Endothelial cell of umbilical vein (primary cell): ENCODE data around the gene SLC39A11. TPM values are rescaled to one million over a fixed set of nuclear protein-coding genes. Genes with fewer than 3 reads are reported as not detected.

ENCODE experiments used
- BruUV-seq: library from RNA; stranded (reverse); fragments of 400-500 nt; replicated peaks from 2 replicates; lab custom pipeline; 2021; lab: Mats Ljungman, UMichigan
- CTCF ChIA-PET: fragments of 300-600, 350-600 bp; sonication (Branson Sonifier 250); formaldehyde crosslinking; loops from one replicate; lab custom pipeline; 2021; ENCODE audit warnings: antibody characterized with exemption, inconsistent platforms; lab: Charles Lee
- POLR2A ChIA-PET: fragments of 300-600, 350-600 bp; sonication (Branson Sonifier 250); formaldehyde crosslinking; loops from one replicate; lab custom pipeline; 2021; ENCODE audit warnings: antibody characterized with exemption, inconsistent platforms; lab: Charles Lee
- DNase-seq: peaks from one replicate; pipeline ENCODE4 v3.0.0-alpha.2; 2011; ENCODE audit warnings: low read depth, low spot score
- FAIRE-seq: peaks from 2 replicates; lab custom pipeline; 2011; peaks lifted over from hg19 to GRCh38; lab: Jason Lieb, UNC
- H2AFZ ChIP-seq: 2 replicates; pipeline ENCODE4 v1.6.0; 2012; ENCODE audit warnings: low read depth, low read length, control low read depth, inconsistent platforms
- H3K27ac ChIP-seq: 2 replicates; pipeline ENCODE4 v1.5.1; 2011; ENCODE audit warnings: low read depth, mild to moderate bottlenecking, control low read depth, low read length, moderate library complexity; ENCODE audit not compliant: insufficient read depth
- H3K27me3 ChIP-seq, 2 experiments: 2 replicates each; pipeline versions ENCODE4 v1.6.0 to v1.6.1; 2011; ENCODE audit warnings: low read length in 2 of 2, mixed read lengths in 1 of 2; ENCODE audit not compliant: control insufficient read depth in 2 of 2, insufficient read depth in 2 of 2
- H3K36me3 ChIP-seq, 2 experiments: 2 replicates in 1 of 2; 3 replicates in 1 of 2; pipeline ENCODE4 v1.5.1; 2011; ENCODE audit warnings: low read length in 2 of 2, mild to moderate bottlenecking in 1 of 2, moderate library complexity in 1 of 2; ENCODE audit not compliant: control insufficient read depth in 2 of 2, insufficient read depth in 2 of 2; ENCODE audit errors: extremely low read depth in 1 of 2
- H3K4me1 ChIP-seq: 3 replicates; pipeline ENCODE4 v1.5.1; 2011; ENCODE audit warnings: mild to moderate bottlenecking, low read length; ENCODE audit not compliant: control insufficient read depth, insufficient read depth; ENCODE audit errors: extremely low read depth
- H3K4me2 ChIP-seq: 2 replicates; pipeline ENCODE4 v1.6.1; 2011; ENCODE audit warnings: low read length, control low read depth, mixed read lengths; ENCODE audit not compliant: insufficient read depth
- H3K4me3 ChIP-seq, 3 experiments: fragments of 200-600 bp in 1 of 3; sonication (generic), shearing (Covaris generic) in 1 of 3; replicated peaks in 1 of 3; 2 replicates each; pipeline ENCODE4 v1.5.1; 2011 to 2016; ENCODE audit warnings: control low read depth in 3 of 3, low read length in 3 of 3, mild to moderate bottlenecking in 2 of 3, inconsistent platforms in 1 of 3, low read depth in 1 of 3, moderate library complexity in 1 of 3; ENCODE audit not compliant: insufficient read depth in 1 of 3
- H3K79me2 ChIP-seq: 2 replicates; pipeline ENCODE4 v1.6.0; 2012; ENCODE audit warnings: low read length, inconsistent platforms; ENCODE audit not compliant: control insufficient read depth, insufficient read depth
- H3K9ac ChIP-seq: replicated peaks from 2 replicates; pipeline ENCODE3; 2011; ENCODE audit warnings: low read length, control low read depth; ENCODE audit not compliant: insufficient read depth; ENCODE audit errors: extremely low read depth
- H3K9me1 ChIP-seq: replicated peaks from 3 replicates; pipeline ENCODE4 v1.6.0; 2011; ENCODE audit warnings: mild to moderate bottlenecking, low read length; ENCODE audit not compliant: control insufficient read depth, insufficient read depth; ENCODE audit errors: extremely low read depth
- H3K9me3 ChIP-seq: replicated peaks from 2 replicates; pipeline ENCODE4 v1.5.1; 2012; ENCODE audit warnings: low read length, inconsistent platforms; ENCODE audit not compliant: control insufficient read depth, insufficient read depth
- H4K20me1 ChIP-seq: replicated peaks from 2 replicates; pipeline ENCODE3; 2011; ENCODE audit warnings: mild to moderate bottlenecking, low read length; ENCODE audit not compliant: control insufficient read depth, insufficient read depth; ENCODE audit errors: extremely low read depth
- EZH2 ChIP-seq: IDR thresholded peaks from 2 replicates; pipeline ENCODE4 v1.6.1; 2012; ENCODE audit warnings: borderline replicate concordance, low read depth, mild to moderate bottlenecking, moderate library complexity, low read length, inconsistent platforms; ENCODE audit not compliant: severe bottlenecking
- FOS ChIP-seq: IDR thresholded peaks from 2 replicates; pipeline ENCODE4 v1.6.1; 2011; ENCODE audit warnings: mild to moderate bottlenecking, low read length, moderate library complexity, borderline replicate concordance; ENCODE audit not compliant: insufficient read depth
- GATA2 ChIP-seq: IDR thresholded peaks from 2 replicates; pipeline ENCODE4 v1.7.0; 2011; ENCODE audit warnings: low read depth, mild to moderate bottlenecking, moderate library complexity, mixed read lengths, low read length; ENCODE audit not compliant: insufficient read length, insufficient read depth
- JUN ChIP-seq: IDR thresholded peaks from 2 replicates; pipeline ENCODE4 v1.6.1; 2011; ENCODE audit warnings: borderline replicate concordance, low read depth; ENCODE audit not compliant: insufficient read length, insufficient read depth
- MYC ChIP-seq: IDR thresholded peaks from one replicate; pipeline ENCODE4 v1.6.1; 2011; ENCODE audit warnings: mild to moderate bottlenecking, low read depth, low read length
- POLR2A ChIP-seq: IDR thresholded peaks from 2 replicates; pipeline ENCODE4 v1.6.1; 2012; ENCODE audit warnings: low read depth, mild to moderate bottlenecking, control low read depth, low read length
- POLR2AphosphoS5 ChIP-seq: IDR thresholded peaks from 2 replicates; pipeline ENCODE4 v1.6.1; 2012; ENCODE audit warnings: low read depth, mild to moderate bottlenecking, control low read depth, low read length, moderate library complexity; ENCODE audit not compliant: insufficient read depth
- dilution Hi-C: fragments of 300-500 bp; cut with MboI; formaldehyde crosslinking; loops from one replicate; pipeline ENCODE4 v1.15.0; 2019; ENCODE audit warnings: low sequenced_read_pairs; ENCODE audit not compliant: extremely low pct_ligation_motif_present
- intact Hi-C: fragments of 100-400 bp; cut with micrococcal nuclease; formaldehyde crosslinking; loops from one replicate; pipeline ENCODE4 v1.10.0; 2022
- polyA plus RNA-seq, 4 experiments: library from polyadenylated mRNA; depleted of rRNA in 3 of 4; stranded (reverse) in 3 of 4; unstranded in 1 of 4; fragments of >200 nt; gene quantifications; 2 replicates each; pipeline versions ENCODE4 v1.2.1 to v1.2.3, GENCODE V29; 2011 to 2012; ENCODE audit warnings: missing spikeins in 1 of 4
- total RNA-seq: library from RNA; stranded (reverse); gene quantifications from 2 replicates; pipeline ENCODE4 v1.2.3, GENCODE V29; 2021
- TF ChIP-seq, protein P1 (sequence below): IDR thresholded peaks from 2 replicates; pipeline ENCODE4 v1.6.1; 2011; ENCODE audit not compliant: insufficient read depth, insufficient read length
- TF ChIP-seq, protein P2 (sequence below), 2 donors: IDR thresholded peaks; 1 replicate in 1 of 2; 2 replicates in 1 of 2; pipeline ENCODE4 v1.5.1; 2011; ENCODE audit warnings: low read length in 2 of 2, mild to moderate bottlenecking in 2 of 2, moderate library complexity in 2 of 2, control low read depth in 1 of 2, inconsistent platforms in 1 of 2, low read depth in 1 of 2; ENCODE audit not compliant: insufficient read depth in 1 of 2; ENCODE audit errors: extremely low read depth in 1 of 2

The SLC39A11 gene
- total and polyA plus RNA-seq, 2 donors (not counting 3 experiments of a cell fraction or from before 2014, with no cell fraction given), result 8.1 to 11.9 TPM

DNA sequence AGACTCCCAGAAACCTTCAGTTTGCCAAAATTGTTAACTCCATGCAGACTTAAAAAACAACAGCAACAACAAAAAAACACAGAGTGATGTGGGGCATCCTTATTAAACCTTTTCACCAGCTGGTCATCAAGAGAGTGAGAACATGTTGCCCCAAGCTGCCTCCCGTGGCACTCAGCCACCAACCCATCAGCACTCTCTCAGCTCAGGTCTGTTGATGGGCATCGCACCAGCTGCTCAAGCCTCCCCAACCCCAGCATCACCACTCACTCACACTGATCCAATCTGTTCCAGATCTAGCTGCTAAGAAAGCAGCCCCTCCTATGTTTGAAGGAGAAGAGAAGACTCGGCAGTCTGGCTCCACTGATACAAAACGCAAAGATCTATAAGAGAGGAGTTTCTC is 46.8 kb downstream of the SLC39A11 start:
- Histone ChIP-seq H3K27ac (no peak overlapping the region), H2AFZ (no peak overlapping the region), H3K9me1 (no peaks in the 10 kb centered on the region), H3K4me3 (no peak overlapping the region), H4K20me1 (no peaks in the 10 kb centered on the region), H3K9ac (no peak overlapping the region), H3K4me2 (no peak overlapping the region), H3K79me2 (no peaks in the 10 kb centered on the region), H3K27me3 (no peaks in the 10 kb centered on the region), H3K9me3 (no peaks in the 10 kb centered on the region), H3K36me3 (no peaks in the 10 kb centered on the region), H3K4me1 (no peaks in the 10 kb centered on the region)
- DNase-seq, result no peak
- POLR2A ChIA-PET, result interaction anchor here (0.6 kb wide), 1 partner anchor 118 kb away, joined by 3 read pairs; no protein-coding TSS in a partner anchor
- intact Hi-C loops (no loop called here), dilution Hi-C loops (no loop called here)
- BruUV-seq, result no TSS peak
- CTCF ChIA-PET, result interaction anchor here (0.7 to 1.0 kb wide), 2 partner anchors 60 to 989 kb away, joined by 3 read pairs; no protein-coding TSS in a partner anchor
- no peak for TF ChIP-seq EZH2
- TF ChIP-seq, protein P1, sequence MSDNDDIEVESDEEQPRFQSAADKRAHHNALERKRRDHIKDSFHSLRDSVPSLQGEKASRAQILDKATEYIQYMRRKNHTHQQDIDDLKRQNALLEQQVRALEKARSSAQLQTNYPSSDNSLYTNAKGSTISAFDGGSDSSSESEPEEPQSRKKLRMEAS, result no peak
- no peak for TF ChIP-seq MYC
- TF ChIP-seq JUN, result no peak
- no peak for TF ChIP-seq POLR2AphosphoS5
- no peak for TF ChIP-seq POLR2A
- TF ChIP-seq, protein P2, sequence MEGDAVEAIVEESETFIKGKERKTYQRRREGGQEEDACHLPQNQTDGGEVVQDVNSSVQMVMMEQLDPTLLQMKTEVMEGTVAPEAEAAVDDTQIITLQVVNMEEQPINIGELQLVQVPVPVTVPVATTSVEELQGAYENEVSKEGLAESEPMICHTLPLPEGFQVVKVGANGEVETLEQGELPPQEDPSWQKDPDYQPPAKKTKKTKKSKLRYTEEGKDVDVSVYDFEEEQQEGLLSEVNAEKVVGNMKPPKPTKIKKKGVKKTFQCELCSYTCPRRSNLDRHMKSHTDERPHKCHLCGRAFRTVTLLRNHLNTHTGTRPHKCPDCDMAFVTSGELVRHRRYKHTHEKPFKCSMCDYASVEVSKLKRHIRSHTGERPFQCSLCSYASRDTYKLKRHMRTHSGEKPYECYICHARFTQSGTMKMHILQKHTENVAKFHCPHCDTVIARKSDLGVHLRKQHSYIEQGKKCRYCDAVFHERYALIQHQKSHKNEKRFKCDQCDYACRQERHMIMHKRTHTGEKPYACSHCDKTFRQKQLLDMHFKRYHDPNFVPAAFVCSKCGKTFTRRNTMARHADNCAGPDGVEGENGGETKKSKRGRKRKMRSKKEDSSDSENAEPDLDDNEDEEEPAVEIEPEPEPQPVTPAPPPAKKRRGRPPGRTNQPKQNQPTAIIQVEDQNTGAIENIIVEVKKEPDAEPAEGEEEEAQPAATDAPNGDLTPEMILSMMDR (IDR thresholded peaks at IDR 0.05; ENCODE audit: extremely low read depth in 1 of 2, insufficient read depth in 1 of 2, low read depth in 1 of 2, low read length in 2 of 2), result no peak
- TF ChIP-seq GATA2, result no peak
- TF ChIP-seq FOS, result no peak
- no peak for FAIRE-seq
